ENCODE measurements around the gene PSAP.
"Not testable (repeated sequence)": the region's sequence is repeated elsewhere in the genome, so short reads cannot be mapped to it uniquely, and the experiment has no call there.

Gene PSAP

DNA sequence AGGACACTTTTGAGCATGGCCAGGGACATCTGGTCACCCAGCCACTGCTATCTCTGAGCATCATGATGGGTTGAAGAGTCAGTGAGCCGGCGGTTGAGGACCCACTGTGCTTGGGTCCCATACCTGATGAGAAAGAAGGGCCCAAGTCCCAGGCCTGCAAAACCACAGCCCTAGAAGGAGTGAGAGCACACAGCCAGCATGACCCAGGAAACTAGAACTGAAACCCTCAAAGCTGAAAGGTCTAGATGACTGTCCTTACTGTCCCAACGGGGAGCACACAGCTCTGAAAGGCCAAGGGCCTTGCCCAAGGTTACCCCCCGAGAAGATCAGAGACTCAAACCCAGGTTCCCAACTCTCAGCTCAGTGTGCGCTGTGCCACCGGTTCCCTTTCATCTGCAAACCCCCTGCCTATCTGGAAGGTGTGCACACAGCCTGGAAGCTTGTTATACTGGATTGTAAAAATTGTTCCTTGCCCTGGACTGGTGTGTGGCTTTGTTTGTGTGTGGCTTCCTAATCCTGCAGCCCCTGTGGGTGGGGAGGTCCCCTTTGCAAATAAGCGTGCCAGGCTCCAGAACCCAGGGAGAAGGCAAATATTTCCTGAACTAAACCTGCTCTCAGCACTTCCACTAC, 22.6 kb upstream of the PSAP start:
- DNase-seq (ENCODE audit: low read depth): no peak

- DNase-seq (ENCODE audit: low read depth): not testable (repeated sequence)
These were observed 18.6 kb upstream of the PSAP start for GRCh38 chr10:71869601-71870000.

GRCh38 chr10:71868192-71868697, 17.2 kb upstream of the PSAP start:
- DNase-seq (ENCODE audit: low read depth): peak; percentile 54

GRCh38 chr10:71865561-71866041, 14.6 kb upstream of the PSAP start:
- DNase-seq (ENCODE audit: low read depth): no peak

DNA sequence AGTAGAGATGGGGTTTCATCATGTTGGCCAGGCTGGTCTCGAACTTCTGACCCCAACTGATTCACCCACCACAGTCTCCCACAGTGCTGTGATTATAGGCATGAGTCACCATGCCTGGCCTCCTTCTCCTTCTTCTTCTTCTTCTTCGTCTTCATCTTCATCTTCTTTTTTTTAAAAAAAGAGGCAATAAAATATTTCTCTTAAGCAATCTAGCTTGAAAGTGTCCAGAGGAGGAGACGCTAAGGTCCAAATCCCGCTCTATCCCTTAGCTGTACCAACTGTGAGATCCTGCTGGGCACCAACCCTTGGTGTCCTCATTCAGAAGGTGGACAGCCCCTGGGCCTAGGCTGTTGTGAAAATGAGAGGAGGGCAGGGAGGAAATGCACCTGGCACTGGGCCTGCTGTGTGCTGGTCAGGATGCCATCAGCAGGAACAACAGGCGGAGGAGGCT, 13.9 kb upstream of the PSAP start:
- peak; percentile 49 for DNase-seq (ENCODE audit: low read depth)

- DNase-seq (ENCODE audit: low read depth): no peak
These were observed 12.2 kb upstream of the PSAP start for GRCh38 chr10:71863203-71863602.

DNA sequence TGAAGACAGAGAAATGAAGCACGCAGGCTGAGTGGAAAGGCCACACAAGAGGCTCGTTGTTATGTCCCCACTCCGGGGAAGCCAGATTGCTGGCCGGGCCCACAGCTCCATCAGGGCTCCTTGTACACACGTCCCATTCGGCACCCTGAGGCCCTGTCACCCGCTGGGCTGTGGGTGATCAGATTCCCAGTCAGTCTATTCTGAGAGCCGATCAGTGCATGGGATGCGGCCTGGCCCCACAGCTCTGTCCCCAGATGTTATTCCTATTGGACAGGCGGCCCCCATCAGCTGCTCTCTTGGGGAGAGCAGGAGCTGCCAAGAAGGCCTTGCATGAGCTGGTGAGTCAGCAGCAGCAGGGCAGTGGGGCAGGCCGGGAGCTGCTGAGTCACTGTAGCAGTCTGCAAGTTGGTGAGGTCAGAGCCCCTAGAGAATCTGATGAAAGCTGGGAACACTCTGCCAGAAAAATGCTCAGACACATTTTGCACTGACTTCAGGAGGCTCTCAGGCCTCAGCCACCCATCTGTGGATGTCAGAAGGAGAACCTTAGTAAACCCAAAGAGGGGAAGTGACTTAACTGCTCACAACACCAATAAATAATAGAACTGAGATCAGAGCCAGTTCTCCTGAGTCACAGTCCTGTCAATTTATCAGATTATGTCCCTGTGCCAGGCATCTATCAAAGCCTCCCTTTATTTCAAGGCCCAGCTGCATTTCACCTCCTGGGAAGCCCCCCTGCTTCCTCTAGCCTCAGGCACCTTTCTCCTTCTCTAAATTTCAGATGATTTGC, 9.4 kb upstream of the PSAP start:
- peak; percentile 74 for DNase-seq (ENCODE audit: low read depth)

- DNase-seq (ENCODE audit: low read depth): no peak
These were observed 7.2 kb upstream of the PSAP start for GRCh38 chr10:71857934-71858890.

DNA sequence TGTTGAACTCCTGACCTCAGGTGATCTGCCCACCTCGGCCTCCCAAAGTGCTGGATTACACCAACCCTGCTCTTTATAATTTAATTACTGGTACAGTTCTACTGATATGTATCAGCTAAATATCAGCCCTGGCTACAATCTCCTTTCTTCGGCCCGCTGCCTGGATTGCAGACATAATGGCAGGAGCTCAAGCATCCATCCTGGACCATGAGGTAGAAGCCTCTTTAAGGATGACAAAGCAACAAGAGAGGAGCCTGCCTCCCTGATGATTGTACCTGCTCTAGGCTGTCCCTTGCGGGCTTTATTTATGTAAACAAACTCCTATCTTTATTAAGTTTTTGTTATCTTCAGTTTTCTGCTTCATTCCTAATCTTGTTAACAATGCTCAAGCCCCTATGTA, 5.6 kb upstream of the PSAP start:
- no peak for DNase-seq (ENCODE audit: low read depth)

DNA sequence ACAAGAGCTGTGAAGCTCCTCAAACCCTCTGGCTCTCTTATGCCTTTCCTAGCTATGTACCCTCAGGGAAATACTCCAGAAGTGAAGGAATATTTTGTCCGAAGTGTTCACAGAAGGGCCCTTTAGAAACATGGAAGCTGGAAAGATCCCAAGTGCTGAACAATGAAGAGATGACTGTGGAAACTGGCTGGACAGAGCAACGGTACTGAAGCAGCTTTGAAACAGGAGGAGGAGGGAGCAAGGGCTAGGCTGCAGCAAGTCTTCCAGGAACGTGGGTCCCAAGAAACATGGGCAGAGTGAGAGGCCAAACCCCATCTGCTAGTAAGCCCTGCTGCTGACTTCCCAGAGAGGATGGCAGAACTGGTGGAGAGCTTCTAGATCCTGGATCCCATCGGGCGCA, 3.0 kb upstream of the PSAP start:
- no peak for DNase-seq (ENCODE audit: low read depth)

GRCh38 chr10:71852355-71852937, 1.4 kb upstream of the PSAP start:
- no peak for DNase-seq (ENCODE audit: low read depth)

DNA sequence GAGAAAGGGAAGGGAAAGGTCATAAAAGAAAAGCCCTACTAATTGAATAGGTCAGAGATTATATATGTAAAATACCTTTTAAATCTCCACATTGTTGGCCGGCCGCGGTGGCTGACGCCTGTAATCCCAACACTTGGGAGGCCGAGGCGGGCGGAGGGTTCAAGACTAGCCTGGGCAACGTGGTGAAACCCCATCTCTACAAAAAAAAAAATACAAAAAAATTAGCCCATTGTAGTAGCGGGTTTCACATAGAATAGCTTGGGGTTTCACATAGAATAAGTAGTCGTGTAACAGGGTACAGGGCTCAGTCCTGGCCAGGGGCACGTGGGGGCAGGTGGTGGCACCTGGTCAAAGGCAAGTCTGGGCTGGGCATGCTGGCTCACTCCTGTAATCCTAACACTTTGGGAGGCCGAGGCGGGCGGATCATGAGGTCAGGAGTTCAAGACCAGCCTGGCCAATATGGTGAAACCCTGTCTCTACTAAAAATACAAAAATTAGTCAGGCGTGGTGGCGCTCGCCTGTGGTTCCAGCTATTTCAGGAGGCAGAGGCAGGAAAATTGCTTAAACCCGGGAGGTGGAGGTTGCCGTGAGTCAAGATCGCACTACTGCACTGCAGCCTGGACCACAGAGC, 529 bp upstream of the PSAP start:
- DNase-seq (ENCODE audit: low read depth): not testable (repeated sequence)

DNA sequence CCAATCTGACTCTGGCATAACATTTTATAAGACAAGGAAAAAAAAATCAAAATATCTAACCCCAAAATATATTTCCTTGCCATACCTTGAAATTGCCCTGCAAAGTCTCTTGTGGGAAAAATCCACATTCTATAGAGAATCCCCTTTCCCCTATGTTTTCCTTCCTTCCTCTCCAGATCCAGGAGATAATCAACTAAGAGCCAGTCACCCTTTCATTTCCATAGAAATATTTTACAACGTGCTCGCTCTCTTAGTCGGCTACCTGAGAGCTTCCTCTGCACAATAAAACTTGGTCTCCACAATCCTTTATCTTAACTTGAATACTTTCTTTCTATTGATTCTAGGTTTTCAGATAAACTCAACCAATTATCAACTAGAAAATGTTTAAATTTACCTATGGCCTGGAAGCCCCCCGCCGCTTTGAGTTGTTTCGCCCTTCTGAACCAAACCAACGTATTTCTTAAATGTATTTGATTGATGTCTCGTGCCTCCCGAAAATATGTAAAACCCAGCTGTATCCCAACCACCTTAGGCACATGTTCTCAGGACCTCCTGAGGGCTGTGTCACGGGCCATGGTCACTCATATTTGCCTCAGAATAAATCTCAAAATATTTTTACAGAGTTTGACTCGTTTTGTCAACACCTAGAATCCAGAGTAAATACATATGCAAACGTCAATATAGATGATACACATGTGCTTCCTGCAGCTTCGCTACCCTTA, 869 bp downstream of the PSAP start:
- DNase-seq (ENCODE audit: low read depth): no peak

GRCh38 chr10:71849461-71849908, 1.6 kb downstream of the PSAP start:
- no peak for DNase-seq (ENCODE audit: low read depth)

- DNase-seq (ENCODE audit: low read depth): no peak
These were observed 2.5 kb downstream of the PSAP start for GRCh38 chr10:71848325-71849275.

GRCh38 chr10:71847418-71847817, 3.6 kb downstream of the PSAP start:
- DNase-seq (ENCODE audit: low read depth): no peak

DNA sequence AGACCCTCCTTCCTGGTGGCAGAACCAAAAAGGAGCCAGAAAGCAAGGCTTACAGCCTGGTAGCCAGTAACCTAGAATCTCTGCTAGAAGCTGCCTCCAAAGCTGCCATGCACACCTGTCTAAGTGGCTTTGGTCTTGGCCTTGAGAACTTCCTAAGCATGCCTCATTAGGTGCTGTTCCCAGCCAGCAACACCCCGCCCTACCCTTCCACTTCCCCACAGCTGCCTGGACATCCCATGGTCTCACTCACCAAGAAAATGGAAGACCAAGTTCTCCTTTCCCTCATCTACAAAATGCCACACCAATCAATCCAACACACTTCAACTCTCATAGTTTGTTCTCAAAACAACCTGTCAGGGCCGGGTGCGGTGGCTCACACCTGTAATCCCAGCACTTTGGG, 4.2 kb downstream of the PSAP start:
- DNase-seq (ENCODE audit: low read depth): no peak

- no peak for DNase-seq (ENCODE audit: low read depth)
These were observed 5.3 kb downstream of the PSAP start for GRCh38 chr10:71845410-71846405.
